Omental fat pad (tissue), 4 donors: ENCODE data around the gene MMP15. TPM values are rescaled to one million over a fixed set of nuclear protein-coding genes. Genes with fewer than 3 reads are reported as not detected.

ENCODE experiments used
- ATAC-seq: fragments of 150-250 bp; one replicate; pipeline ENCODE4 v1.9.1; 2016; ENCODE audit warnings: mild to moderate bottlenecking, moderate library complexity; ENCODE audit not compliant: low FRiP score
- DNase-seq: peaks from one replicate; pipeline ENCODE4 v3.0.0-alpha.2; 2019; ENCODE audit warnings: low spot score
- CTCF ChIP-seq, 3 donors: fragments of 450-650 bp; IDR thresholded peaks; one replicate each; pipeline ENCODE4 v1.5.1; 2016 to 2017; ENCODE audit warnings: antibody characterized with exemption in 3 of 3, mild to moderate bottlenecking in 3 of 3, moderate library complexity in 2 of 3
- total RNA-seq, 4 donors: library from RNA; depleted of rRNA; stranded (reverse); fragments of >200 nt; gene quantifications; one replicate each; pipeline ENCODE4 v1.1.0, GENCODE V29; 2016

Gene MMP15
- total RNA-seq, 4 donors from 2014 or later, result 5.5 to 15.2 (median 14.4) TPM

GRCh38 chr16:57984443-57985203 is 40.9 kb upstream of the MMP15 start:
- DNase-seq (peak; percentile 65), ATAC-seq (peak; percentile 95)
- no peak for TF ChIP-seq CTCF (IDR thresholded peaks at IDR 0.05)

- TF ChIP-seq CTCF (IDR thresholded peaks at IDR 0.05), result no peak
- ATAC-seq (peak; percentile 73), DNase-seq (no peak)
Measured at GRCh38 chr16:57985204-57986181, 40.1 kb upstream of the MMP15 start.

GRCh38 chr16:57986196-57986595 is 39.4 kb upstream of the MMP15 start:
- ATAC-seq, result no peak
- DNase-seq, result no peak
- no peak for TF ChIP-seq CTCF (IDR thresholded peaks at IDR 0.05)

- ATAC-seq (no peak), DNase-seq (no peak)
- no peak for TF ChIP-seq CTCF (IDR thresholded peaks at IDR 0.05)
Measured at GRCh38 chr16:57987441-57988177, 37.9 kb upstream of the MMP15 start.

- TF ChIP-seq CTCF (IDR thresholded peaks at IDR 0.05), result no peak
- DNase-seq (no peak), ATAC-seq (no peak)
Measured at GRCh38 chr16:57988929-57989328, 36.6 kb upstream of the MMP15 start.

GRCh38 chr16:57991551-57992059 is 33.9 kb upstream of the MMP15 start:
- TF ChIP-seq CTCF (IDR thresholded peaks at IDR 0.05), result no peak
- DNase-seq (no peak), ATAC-seq (no peak)
